CD4-positive, alpha-beta T cell treated with Interleukin-6 at 100 ng/mL for 8 hours (primary cell): ENCODE results near the gene C6orf58.

Experiments
- DNase-seq: peaks from one replicate; pipeline ENCODE4 v3.0.0-alpha.2; 2020; ENCODE audit warnings: mixed read lengths, low spot score

Gene C6orf58

DNA sequence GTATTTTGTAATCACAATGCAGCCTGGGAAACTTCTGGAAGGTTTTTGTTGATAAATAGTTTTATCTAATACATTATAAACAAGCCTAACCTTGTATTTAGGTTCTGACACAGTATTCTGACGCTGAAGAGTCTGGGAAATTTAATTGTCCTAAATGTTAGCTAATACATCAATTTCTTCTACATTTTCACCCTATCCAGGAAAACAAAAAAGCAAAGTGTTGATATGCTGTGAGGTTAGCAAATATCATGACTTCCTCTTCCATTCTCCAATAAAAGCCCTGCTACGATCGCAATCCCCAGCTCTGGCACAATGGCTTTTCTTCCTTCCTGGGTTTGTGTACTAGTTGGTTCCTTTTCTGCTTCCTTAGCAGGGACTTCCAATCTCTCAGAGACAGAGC lies at the start of gene C6orf58:
Gene C6orf58 (plus strand): TSS at position 301 of the 400 bp plus-strand sequence. CDS start 12 bp downstream, at position 313.
- no peak for DNase-seq

- DNase-seq: no peak
Measured at GRCh38 chr6:127533011-127533410, 44.0 kb upstream of the C6orf58 start.

GRCh38 chr6:127533736-127534135 lies 43.2 kb upstream of the C6orf58 start:
- no peak for DNase-seq

GRCh38 chr6:127538750-127539264 lies 38.2 kb upstream of the C6orf58 start:
- no peak for DNase-seq

DNA sequence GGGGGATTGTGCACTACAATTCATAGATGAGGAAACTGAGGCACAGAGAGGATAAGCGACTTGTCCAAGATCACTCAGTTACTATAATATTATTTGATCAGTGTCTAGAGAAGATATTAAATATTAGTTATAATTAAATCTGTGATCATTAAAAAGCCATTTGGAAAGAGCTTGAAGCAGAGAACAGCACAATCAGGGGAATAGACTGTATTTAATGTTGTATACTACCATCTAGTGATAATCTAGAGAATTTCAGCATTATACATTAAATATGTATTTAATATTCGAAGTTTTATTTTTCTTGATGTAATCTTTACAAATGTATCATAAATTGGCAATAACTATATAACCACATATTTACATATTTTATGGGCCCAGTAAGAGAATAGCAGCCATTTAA lies 37.7 kb upstream of the C6orf58 start:
- no peak for DNase-seq

DNA sequence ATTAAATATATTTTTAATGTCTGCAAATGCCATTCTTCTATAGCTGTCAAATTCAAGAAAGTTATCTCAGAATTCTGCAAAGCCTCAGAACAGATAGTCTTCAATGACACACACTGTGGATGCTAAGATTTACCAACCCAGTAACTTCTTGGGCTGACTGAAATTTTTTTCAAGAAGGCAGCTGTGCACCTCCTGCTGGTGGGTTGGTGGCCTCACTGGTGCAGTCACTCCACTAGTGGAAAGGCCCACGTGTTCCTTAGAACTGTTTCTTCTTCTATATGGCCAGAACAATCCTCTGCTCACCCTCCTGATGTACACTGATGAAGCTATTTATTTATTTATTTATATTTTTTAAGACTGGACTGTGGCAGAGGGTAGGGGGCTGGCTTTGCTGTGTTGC lies 29.8 kb upstream of the C6orf58 start:
- DNase-seq: no peak

- no peak for DNase-seq
Measured at GRCh38 chr6:127547904-127548649, 28.9 kb upstream of the C6orf58 start.

DNA sequence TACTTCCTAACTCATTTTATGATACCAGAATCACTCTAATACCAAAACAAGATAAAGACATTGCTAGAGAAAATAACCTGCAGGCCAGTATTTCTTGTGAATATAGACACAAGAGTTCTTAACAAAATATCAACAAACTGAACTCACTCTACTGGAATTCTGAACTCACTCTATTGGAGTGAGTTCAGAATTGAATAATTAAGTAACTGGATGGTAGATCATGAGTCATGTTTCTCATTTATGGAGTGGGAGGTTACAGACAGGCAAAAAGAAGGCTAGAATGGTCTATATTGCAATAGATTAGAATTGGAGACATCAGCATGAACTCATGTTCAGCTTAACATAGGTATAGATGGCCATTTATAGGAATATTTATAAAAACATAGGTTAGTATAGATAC lies 26.6 kb upstream of the C6orf58 start:
- no peak for DNase-seq

- DNase-seq: no peak
Measured at GRCh38 chr6:127554435-127555006, 22.5 kb upstream of the C6orf58 start.

DNA sequence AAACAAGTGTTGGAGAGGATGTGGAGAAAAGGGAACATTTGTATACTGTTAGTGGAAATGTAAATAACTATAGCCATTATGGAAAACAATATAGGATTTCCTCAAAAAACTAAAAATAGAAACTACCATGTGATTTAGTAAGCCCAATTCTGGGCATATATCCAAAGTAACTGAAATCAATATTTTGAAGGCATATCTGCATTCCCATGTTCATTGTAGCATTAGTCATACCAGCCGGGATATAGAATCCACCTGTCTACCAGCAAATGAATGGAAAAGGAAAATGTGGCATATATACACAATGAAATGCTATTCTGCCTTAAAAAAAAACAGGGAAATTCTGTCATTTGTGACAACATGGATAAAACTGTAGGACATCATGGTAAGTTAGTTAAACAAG lies 15.3 kb upstream of the C6orf58 start:
- DNase-seq: no peak

- DNase-seq: no peak
Measured at GRCh38 chr6:127564761-127565160, 12.2 kb upstream of the C6orf58 start.

- no peak for DNase-seq
Measured at GRCh38 chr6:127566119-127566518, 10.9 kb upstream of the C6orf58 start.

- no peak for DNase-seq
Measured at GRCh38 chr6:127566651-127567050, 10.3 kb upstream of the C6orf58 start.

DNA sequence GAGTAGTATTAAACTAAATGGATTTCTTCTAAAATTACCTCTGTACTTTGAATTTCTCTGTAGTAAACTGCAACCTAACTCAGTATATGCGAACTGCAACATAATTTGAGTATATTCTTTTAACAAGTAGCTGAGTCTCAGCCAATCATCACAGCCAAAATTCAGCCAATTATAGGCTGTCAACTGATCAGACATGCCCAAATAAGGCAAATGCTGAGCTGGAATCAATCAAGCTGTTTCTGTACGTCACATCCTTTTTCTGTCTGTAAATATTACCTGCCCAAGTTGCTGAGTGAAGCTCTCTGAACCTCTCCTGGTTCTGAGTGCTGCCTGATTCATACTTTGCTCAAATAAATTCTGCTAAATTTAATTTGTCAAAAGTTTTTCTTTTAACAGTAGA lies 9.5 kb upstream of the C6orf58 start:
- DNase-seq: no peak

GRCh38 chr6:127570739-127571389 lies 6.1 kb upstream of the C6orf58 start:
- no peak for DNase-seq

DNA sequence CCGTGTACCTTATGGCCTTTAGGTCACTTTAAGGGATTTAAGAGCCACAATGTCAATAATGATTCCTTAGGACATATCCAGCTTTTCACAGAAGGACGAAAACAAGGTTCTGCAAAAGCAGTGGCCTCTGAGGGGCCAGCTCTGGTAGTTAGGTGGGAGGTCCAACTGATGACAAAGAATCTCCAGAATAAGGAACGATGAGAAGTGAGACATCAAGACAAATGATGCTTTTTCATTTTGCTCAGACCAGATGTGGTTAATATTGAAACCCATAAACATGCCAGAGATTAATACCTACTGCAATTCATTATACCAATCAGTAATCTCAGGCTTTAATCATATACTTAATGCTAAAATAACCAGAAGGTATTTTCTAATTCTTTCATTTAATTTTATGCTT lies 1.9 kb downstream of the C6orf58 start:
- DNase-seq: no peak

GRCh38 chr6:127581576-127581975 lies 4.6 kb downstream of the C6orf58 start:
- DNase-seq: no peak

DNA sequence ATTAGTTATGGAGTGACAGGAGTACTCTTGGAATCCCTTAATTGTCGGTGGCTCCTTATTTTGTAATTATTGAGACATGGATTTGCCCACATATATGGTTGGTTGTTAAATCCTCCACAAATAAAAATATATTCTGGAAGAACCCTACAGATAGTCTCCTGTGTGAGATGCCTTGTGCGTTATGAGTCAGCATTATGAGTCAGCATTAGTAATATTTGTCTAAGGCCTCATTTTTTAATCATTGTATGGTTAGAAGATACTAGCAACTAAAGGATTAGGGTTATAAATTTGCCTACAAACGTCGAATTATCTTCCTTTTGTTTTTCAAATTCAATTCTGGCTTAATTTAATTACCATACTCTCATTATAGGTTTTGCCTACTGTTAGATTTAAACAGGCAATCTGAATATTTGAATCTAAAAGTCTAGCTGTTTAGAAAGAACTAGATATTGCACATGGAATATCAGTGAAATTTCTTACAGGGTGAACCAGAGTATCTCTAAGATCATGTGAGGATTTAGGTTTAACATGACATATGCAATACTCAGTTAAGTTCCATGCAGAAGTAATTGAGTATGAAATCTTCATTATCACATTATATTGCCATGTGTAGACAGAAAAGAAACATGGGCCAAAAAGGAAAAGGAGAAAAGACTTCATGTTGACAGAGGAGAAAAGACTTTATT lies 5.9 kb downstream of the C6orf58 start:
- no peak for DNase-seq

DNA sequence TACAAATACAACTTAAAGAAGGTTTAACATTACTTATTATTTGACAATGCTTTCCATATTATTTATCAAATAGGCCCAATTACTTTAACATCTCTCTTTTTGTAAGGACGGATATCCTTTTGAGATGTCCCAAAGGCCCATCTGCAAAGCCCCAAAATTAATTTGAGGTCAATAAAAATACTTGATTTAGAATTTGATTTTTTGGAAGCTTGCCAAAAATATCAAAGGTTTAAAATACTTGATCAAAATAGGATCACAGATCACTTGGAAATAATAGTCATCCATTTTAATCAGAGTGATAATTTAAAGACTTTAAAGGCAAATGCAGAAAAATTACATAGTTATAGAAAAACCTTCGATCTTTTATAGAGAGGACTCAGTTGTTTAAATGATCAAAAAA lies 8.1 kb downstream of the C6orf58 start:
- no peak for DNase-seq

DNA sequence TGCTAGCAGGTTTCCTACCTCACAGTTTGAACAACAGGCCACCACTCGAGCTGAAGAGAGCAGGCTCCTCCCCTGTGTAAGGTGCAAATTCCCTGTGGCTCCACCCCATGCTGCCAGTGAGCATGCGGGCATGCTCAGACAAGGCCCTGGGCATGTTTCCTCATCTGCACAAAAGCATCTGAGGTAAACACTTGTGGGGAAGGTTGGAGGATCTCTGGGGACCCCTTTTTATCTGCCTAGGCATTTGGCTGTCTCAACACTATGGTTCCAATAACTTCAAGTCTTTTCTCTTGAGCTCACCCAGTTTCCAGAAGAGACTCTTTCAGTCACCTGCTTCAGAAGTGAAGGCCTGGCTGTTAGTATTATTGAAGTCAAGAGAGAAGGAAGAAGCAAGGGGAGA lies 9.4 kb downstream of the C6orf58 start:
- DNase-seq: no peak

- DNase-seq: no peak
Measured at GRCh38 chr6:127587875-127588274, 10.9 kb downstream of the C6orf58 start.

- no peak for DNase-seq
Measured at GRCh38 chr6:127589135-127589534, 12.2 kb downstream of the C6orf58 start.

- no peak for DNase-seq
Measured at GRCh38 chr6:127590344-127590743, 13.4 kb downstream of the C6orf58 start.
